Erythroblast (primary cell): ENCODE measurements around the gene RARB.

ENCODE experiments used
- GATA1 ChIP-seq: IDR thresholded peaks from 2 replicates; pipeline ENCODE4 v1.6.1; 2011; ENCODE audit warnings: low read depth, mild to moderate bottlenecking, control low read depth, low read length, moderate library complexity
- POLR2A ChIP-seq: IDR thresholded peaks from 2 replicates; pipeline ENCODE4 v1.6.1; 2011; ENCODE audit warnings: mild to moderate bottlenecking, low read length

DNA sequence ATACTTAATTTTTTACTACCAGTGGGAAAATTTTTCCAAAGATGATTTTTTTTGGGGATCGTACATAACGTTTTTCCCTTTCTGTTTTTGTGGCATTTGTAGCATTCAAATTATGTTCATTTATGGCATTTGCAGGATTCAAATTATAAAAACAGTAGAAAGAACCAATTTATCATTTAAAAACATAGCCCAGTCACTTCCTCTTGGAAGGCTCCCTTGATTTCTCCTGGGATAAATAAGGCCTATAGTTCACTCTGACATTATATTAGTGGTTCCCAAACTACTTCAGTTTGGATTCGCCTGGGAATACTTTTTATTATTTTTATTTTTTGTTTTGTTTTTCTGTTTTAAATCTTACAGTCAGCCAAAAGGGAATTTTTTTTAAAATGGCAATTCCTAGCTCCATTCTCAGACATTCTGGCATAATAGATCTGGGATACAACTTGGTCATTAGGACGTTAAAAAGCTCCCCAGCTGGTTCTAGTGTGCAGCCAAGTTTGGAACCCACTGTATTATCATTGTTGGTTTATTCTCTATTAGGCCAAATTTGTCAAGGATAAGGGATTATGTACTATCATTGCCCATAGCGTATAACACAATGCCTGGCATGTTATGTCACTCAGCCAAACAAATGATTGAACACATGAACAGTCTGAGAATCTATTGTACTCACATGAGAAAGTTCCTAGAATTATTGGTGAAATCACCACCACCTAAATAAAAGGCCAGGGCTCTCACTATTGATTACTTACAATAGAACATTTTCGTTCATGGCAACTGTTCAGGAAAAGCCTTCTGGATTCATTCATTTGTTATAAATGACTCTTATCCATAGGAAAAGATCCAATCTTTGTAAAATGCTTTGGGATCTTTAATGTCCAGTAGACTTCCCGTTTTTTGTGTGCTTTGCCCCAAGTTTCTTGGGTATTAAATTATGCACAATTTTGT lies 28.9 kb downstream of the RARB start:
- TF ChIP-seq POLR2A (no peak), GATA1 (no peak)
